Neural progenitor cell (in vitro differentiated cells): ENCODE data around the gene PPP2R2D. TPM values are rescaled to one million over a fixed set of nuclear protein-coding genes. Genes with fewer than 3 reads are reported as not detected.

Experiments used
- DNase-seq: peaks from one replicate; pipeline ENCODE4 v3.0.0-alpha.2; 2016; ENCODE audit warnings: low spot score
- H2AFZ ChIP-seq: fragments of 200-600 bp; sonication (generic); replicated peaks from 2 replicates; pipeline ENCODE4 v1.6.1; 2016; ENCODE audit warnings: antibody characterized with exemption
- H3F3A ChIP-seq: fragments of 200-600 bp; sonication (generic); 2 replicates; pipeline ENCODE4 v1.6.1; 2016; ENCODE audit warnings: antibody characterized with exemption, low read depth
- H3K27ac ChIP-seq: fragments of 200-600 bp; sonication (generic); 2 replicates; pipeline ENCODE4 v1.5.1; 2016; ENCODE audit warnings: mild to moderate bottlenecking
- H3K27me3 ChIP-seq: fragments of 200-600 bp; sonication (generic); 2 replicates; pipeline ENCODE4 v1.6.1; 2016; ENCODE audit warnings: mild to moderate bottlenecking, moderate library complexity
- H3K36me3 ChIP-seq: fragments of 200-600 bp; sonication (generic); 2 replicates; pipeline ENCODE4 v1.5.1; 2016
- H3K4me1 ChIP-seq: fragments of 200-600 bp; sonication (generic); 2 replicates; pipeline ENCODE4 v1.6.1; 2016; ENCODE audit warnings: mixed run types
- H3K4me2 ChIP-seq: fragments of 200-600 bp; sonication (generic); 2 replicates; pipeline ENCODE4 v1.6.1; 2016
- H3K4me3 ChIP-seq: fragments of 200-600 bp; sonication (generic); 2 replicates; pipeline ENCODE4 v1.5.1; 2016
- H3K79me2 ChIP-seq: fragments of 200-600 bp; sonication (generic); 2 replicates; pipeline ENCODE4 v1.6.1; 2016; ENCODE audit warnings: low read depth
- H3K9ac ChIP-seq: fragments of 200-600 bp; sonication (generic); 2 replicates; pipeline ENCODE4 v1.6.1; 2016
- H3K9me3 ChIP-seq: fragments of 200-600 bp; sonication (generic); 2 replicates; pipeline ENCODE4 v1.5.1; 2016; ENCODE audit warnings: low read depth
- H4K20me1 ChIP-seq: fragments of 200-600 bp; sonication (generic); 2 replicates; pipeline ENCODE4 v1.6.1; 2016; ENCODE audit warnings: low read depth
- H3K27ac Mint-ChIP-seq: 3 replicates; pipeline ENCODE4 v1.8.0; 2021; ENCODE audit warnings: mixed read lengths
- H3K27me3 Mint-ChIP-seq: 2 replicates; pipeline ENCODE4 v1.8.0; 2022; ENCODE audit warnings: low read depth, mild to moderate bottlenecking, inconsistent platforms, moderate library complexity, mixed read lengths; ENCODE audit not compliant: insufficient read depth
- H3K36me3 Mint-ChIP-seq: 3 replicates; pipeline ENCODE4 v1.8.0; 2021; ENCODE audit warnings: mixed read lengths
- H3K4me1 Mint-ChIP-seq: 3 replicates; pipeline ENCODE4 v1.8.0; 2021; ENCODE audit warnings: mixed read lengths
- H3K4me3 Mint-ChIP-seq: 3 replicates; pipeline ENCODE4 v1.8.0; 2021; ENCODE audit warnings: mild to moderate bottlenecking, moderate library complexity, mixed read lengths
- H3K9me3 Mint-ChIP-seq: 3 replicates; pipeline ENCODE4 v1.8.0; 2020; ENCODE audit warnings: mixed read lengths
- EZH2 ChIP-seq: fragments of 200-600 bp; sonication (generic); IDR thresholded peaks from 2 replicates; pipeline ENCODE4 v1.6.1; 2017; ENCODE audit warnings: antibody characterized with exemption, mild to moderate bottlenecking, moderate library complexity
- EZH2phosphoT487 ChIP-seq: fragments of 200-600 bp; sonication (generic); IDR thresholded peaks from 2 replicates; pipeline ENCODE4 v1.6.1; 2017; ENCODE audit warnings: antibody characterized with exemption
- total RNA-seq: library from RNA; depleted of rRNA; stranded (reverse); fragments of >200 nt; gene quantifications from 2 replicates; pipeline ENCODE4 v1.2.3, GENCODE V29; 2015; ENCODE audit warnings: low replicate concordance
- TF ChIP-seq, protein P1 (sequence below): fragments of 200-600 bp; sonication (generic); IDR thresholded peaks from 2 replicates; pipeline ENCODE4 v1.5.1; 2017; ENCODE audit warnings: antibody characterized with exemption, mild to moderate bottlenecking

PPP2R2D gene
- total RNA-seq, 1 donor from 2014 or later, result 28.1 TPM

DNA sequence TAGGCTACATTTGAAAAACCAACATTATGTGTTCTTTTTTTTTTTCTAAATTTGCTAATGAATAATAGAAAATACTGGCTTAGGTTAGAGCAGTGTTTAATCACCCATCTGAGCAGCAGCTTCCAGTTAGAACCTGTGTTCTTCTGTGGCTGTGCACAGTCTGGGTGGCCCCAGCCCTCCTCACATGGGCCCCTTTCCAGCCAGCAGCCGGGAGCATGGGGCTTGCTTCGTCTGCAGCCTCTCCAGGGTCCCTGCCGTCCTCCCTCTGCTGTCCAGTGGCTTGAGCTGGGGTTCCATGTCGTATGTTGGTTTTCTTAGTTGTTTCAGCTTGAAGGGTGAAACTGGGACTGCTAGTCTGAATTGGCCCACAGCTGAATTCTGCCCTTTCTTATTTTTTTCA, 43.6 kb downstream of the PPP2R2D start:
- Histone ChIP-seq H2AFZ (no peak overlapping the region), H4K20me1 (no peaks in the 10 kb centered on the region), H3K9ac (no peak overlapping the region), H3K9me3 (no peaks in the 10 kb centered on the region), H3K36me3 (no peaks in the 10 kb centered on the region), H3K27ac (no peak overlapping the region), H3F3A (no peaks in the 10 kb centered on the region), H3K4me2 (no peak overlapping the region), H3K27me3 (no peaks in the 10 kb centered on the region), H3K79me2 (no peaks in the 10 kb centered on the region), H3K4me3 (no peak overlapping the region), H3K4me1 (no peaks in the 10 kb centered on the region)
- H3K36me3 Mint-ChIP-seq, result peaks cover 60% of the 10 kb centered on the region
- H3K4me1 Mint-ChIP-seq, result no peaks in the 10 kb centered on the region
- TF ChIP-seq EZH2, result no peak
- no peak for TF ChIP-seq EZH2phosphoT487
- TF ChIP-seq, protein P1, sequence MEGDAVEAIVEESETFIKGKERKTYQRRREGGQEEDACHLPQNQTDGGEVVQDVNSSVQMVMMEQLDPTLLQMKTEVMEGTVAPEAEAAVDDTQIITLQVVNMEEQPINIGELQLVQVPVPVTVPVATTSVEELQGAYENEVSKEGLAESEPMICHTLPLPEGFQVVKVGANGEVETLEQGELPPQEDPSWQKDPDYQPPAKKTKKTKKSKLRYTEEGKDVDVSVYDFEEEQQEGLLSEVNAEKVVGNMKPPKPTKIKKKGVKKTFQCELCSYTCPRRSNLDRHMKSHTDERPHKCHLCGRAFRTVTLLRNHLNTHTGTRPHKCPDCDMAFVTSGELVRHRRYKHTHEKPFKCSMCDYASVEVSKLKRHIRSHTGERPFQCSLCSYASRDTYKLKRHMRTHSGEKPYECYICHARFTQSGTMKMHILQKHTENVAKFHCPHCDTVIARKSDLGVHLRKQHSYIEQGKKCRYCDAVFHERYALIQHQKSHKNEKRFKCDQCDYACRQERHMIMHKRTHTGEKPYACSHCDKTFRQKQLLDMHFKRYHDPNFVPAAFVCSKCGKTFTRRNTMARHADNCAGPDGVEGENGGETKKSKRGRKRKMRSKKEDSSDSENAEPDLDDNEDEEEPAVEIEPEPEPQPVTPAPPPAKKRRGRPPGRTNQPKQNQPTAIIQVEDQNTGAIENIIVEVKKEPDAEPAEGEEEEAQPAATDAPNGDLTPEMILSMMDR, result no peak
- H3K4me3 Mint-ChIP-seq, result no peak overlapping the region
- peaks cover 4% of the 10 kb centered on the region for H3K27me3 Mint-ChIP-seq
- no peak for DNase-seq
- no peaks in the 10 kb centered on the region for H3K9me3 Mint-ChIP-seq
- H3K27ac Mint-ChIP-seq, result no peak overlapping the region

DNA sequence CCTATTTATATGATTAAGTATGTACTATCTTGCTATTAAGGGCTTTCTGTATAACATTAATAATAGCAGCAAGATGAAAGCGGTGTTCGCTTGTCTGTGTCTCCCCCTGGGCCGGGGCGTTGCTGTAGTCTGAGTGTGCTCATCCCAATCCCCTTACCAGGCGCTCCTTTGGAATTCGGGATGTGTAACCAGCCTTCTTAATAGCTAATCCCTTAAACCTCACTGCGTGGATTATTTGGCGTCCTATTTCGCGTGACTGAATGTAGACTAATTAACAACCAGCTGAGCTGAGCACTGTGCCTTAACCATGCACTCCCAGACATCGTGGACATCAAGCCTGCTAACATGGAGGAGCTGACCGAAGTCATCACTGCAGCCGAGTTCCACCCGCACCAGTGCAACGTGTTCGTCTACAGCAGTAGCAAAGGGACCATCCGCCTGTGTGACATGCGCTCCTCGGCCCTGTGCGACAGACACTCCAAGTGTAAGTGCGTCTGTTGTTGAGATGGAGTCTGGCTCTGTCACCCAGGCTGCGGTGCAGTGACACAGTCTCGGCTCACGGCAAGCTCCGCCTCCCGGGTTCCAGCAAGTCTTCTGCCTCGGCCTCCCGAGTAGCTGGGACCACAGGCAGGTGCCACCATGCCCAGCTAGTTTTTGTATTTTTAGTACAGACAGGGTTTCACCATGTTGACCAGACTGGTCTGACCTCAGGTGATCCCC, 44.3 kb downstream of the PPP2R2D start:
- H2AFZ ChIP-seq, result no peak overlapping the region
- DNase-seq, result no peak
- Mint-ChIP-seq H3K27me3 (peaks cover 3% of the 10 kb centered on the region), H3K4me1 (no peaks in the 10 kb centered on the region), H3K36me3 (peaks cover 62% of the 10 kb centered on the region), H3K9me3 (no peaks in the 10 kb centered on the region), H3K4me3 (no peak overlapping the region), H3K27ac (no peak overlapping the region)
- TF ChIP-seq, protein P1, result no peak
- TF ChIP-seq EZH2 (no peak), EZH2phosphoT487 (no peak)
- no peak overlapping the region for H3K4me3 ChIP-seq
- H3K9me3 ChIP-seq, result no peaks in the 10 kb centered on the region
- H3K36me3 ChIP-seq, result no peaks in the 10 kb centered on the region
- H3K4me2 ChIP-seq, result no peak overlapping the region
- H3K9ac ChIP-seq, result no peak overlapping the region
- no peak overlapping the region for H3K27ac ChIP-seq
- H3K79me2 ChIP-seq, result no peaks in the 10 kb centered on the region
- H3K27me3 ChIP-seq, result no peaks in the 10 kb centered on the region
- no peaks in the 10 kb centered on the region for H3K4me1 ChIP-seq
- H4K20me1 ChIP-seq, result no peaks in the 10 kb centered on the region
- H3F3A ChIP-seq, result no peaks in the 10 kb centered on the region

DNA sequence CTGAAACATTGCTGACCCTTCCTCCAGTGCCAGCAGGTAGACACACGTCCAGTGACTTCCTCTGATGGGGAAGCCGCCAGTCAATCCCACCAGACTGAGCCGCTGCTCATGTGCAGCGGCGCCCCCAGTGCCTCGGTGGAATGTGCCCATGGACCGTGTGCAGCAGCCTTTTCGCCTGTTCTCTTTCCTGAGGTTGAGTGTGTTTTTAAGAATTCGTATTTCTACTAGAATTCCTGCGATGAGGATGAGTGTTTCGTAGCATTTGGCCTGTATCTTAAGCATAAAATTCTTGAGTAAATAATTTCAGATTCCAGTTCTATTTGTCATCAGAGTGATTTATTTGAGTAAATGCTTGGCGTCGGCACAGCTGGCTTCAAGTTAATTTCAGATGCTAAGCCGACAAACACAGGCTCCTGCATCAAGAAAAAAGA, 45.5 kb downstream of the PPP2R2D start:
- Histone ChIP-seq H3K36me3 (no peaks in the 10 kb centered on the region), H3K79me2 (no peaks in the 10 kb centered on the region), H3F3A (no peaks in the 10 kb centered on the region), H3K27ac (no peak overlapping the region), H3K27me3 (no peaks in the 10 kb centered on the region), H3K4me2 (no peak overlapping the region), H3K9ac (no peak overlapping the region), H3K4me3 (no peak overlapping the region), H3K4me1 (no peaks in the 10 kb centered on the region), H3K9me3 (no peaks in the 10 kb centered on the region), H2AFZ (no peak overlapping the region), H4K20me1 (no peaks in the 10 kb centered on the region)
- DNase-seq, result no peak
- Mint-ChIP-seq H3K9me3 (no peaks in the 10 kb centered on the region), H3K4me1 (no peaks in the 10 kb centered on the region), H3K27ac (no peak overlapping the region), H3K4me3 (no peak overlapping the region), H3K36me3 (peaks cover 60% of the 10 kb centered on the region), H3K27me3 (peaks cover 4% of the 10 kb centered on the region)
- TF ChIP-seq EZH2phosphoT487 (no peak), EZH2 (no peak)
- TF ChIP-seq, protein P1, result no peak
